HK-2 (cell line): Measurements from ENCODE around the gene SASH1.

Experiments
- DNase-seq: peaks from one replicate; pipeline ENCODE4 v3.0.0-alpha.2; 2018; ENCODE audit not compliant: unreplicated experiment

The SASH1 gene

GRCh38 chr6:148494226-148494625 lies 151.6 kb downstream of the SASH1 start:
- no peak for DNase-seq

GRCh38 chr6:148495029-148495428 lies 152.4 kb downstream of the SASH1 start:
- no peak for DNase-seq

- no peak for DNase-seq
These were observed 154.6 kb downstream of the SASH1 start for GRCh38 chr6:148497257-148497656.

- no peak for DNase-seq
These were observed 155.1 kb downstream of the SASH1 start for GRCh38 chr6:148497717-148498116.

- no peak for DNase-seq
These were observed 157.8 kb downstream of the SASH1 start for GRCh38 chr6:148500402-148500801.

- peak; percentile 26 for DNase-seq
These were observed 158.5 kb downstream of the SASH1 start for GRCh38 chr6:148501178-148501590.

- DNase-seq: no peak
These were observed 159.6 kb downstream of the SASH1 start for GRCh38 chr6:148502083-148502772.

GRCh38 chr6:148502773-148503135 lies 160.1 kb downstream of the SASH1 start:
- DNase-seq: no peak

GRCh38 chr6:148503703-148504102 lies 161.1 kb downstream of the SASH1 start:
- DNase-seq: no peak

GRCh38 chr6:148507774-148508173 lies 165.1 kb downstream of the SASH1 start:
- DNase-seq: no peak

GRCh38 chr6:148508401-148509041 lies 165.9 kb downstream of the SASH1 start:
- DNase-seq: no peak

- no peak for DNase-seq
These were observed 166.6 kb downstream of the SASH1 start for GRCh38 chr6:148509119-148509799.

GRCh38 chr6:148509800-148510581 lies 167.4 kb downstream of the SASH1 start:
- DNase-seq: no peak

GRCh38 chr6:148513145-148514071 lies 170.8 kb downstream of the SASH1 start:
- DNase-seq: no peak

- no peak for DNase-seq
These were observed 171.6 kb downstream of the SASH1 start for GRCh38 chr6:148514091-148514845.

GRCh38 chr6:148516217-148516616 lies 173.6 kb downstream of the SASH1 start:
- no peak for DNase-seq

- DNase-seq: no peak
These were observed 174.0 kb downstream of the SASH1 start for GRCh38 chr6:148516617-148517016.

GRCh38 chr6:148517470-148517869 lies 174.8 kb downstream of the SASH1 start:
- no peak for DNase-seq

GRCh38 chr6:148518511-148519156 lies 176.0 kb downstream of the SASH1 start:
- DNase-seq: no peak
